Measurements from ENCODE around the gene KCP.

- no peak for TF ChIP-seq GATA3 (IDR thresholded peaks at IDR 0.05; ENCODE audit: low read depth, low read length)
- no peak for TF ChIP-seq GATA2 (IDR thresholded peaks at IDR 0.05; ENCODE audit: low read depth, low read length)
These were observed 11.4 kb upstream of the KCP start for GRCh38 chr7:128921866-128922440.
